CD4-positive, alpha-beta memory T cell (primary cell): Measurements from ENCODE around the gene DDX23. TPM values are rescaled to one million over a fixed set of nuclear protein-coding genes. Genes with fewer than 3 reads are reported as not detected.
"Not testable (repeated sequence)": the region's sequence is repeated elsewhere in the genome, so short reads cannot be mapped to it uniquely, and the experiment has no call there.

Source experiments
- CTCF ChIA-PET: fragments of 350-600 bp; sonication (Branson Sonifier 250); formaldehyde crosslinking; loops from one replicate; lab custom pipeline; 2021; ENCODE audit warnings: inconsistent platforms; ENCODE audit not compliant: partially characterized antibody; lab: Charles Lee
- POLR2A ChIA-PET: fragments of 350-600 bp; sonication (Branson Sonifier 250); formaldehyde crosslinking; loops from one replicate; lab custom pipeline; 2021; ENCODE audit not compliant: partially characterized antibody; lab: Charles Lee
- DNase-seq, 5 donors: peaks; one replicate each; pipeline versions ENCODE4 v3.0.0 to v3.0.0-alpha.2; 2020 to 2022; ENCODE audit warnings: mixed read lengths in 1 of 5
- H3K27ac ChIP-seq: one replicate; pipeline ENCODE4 v1.7.0; 2013; ENCODE audit warnings: low read depth, low read length
- H3K27me3 ChIP-seq: 2 replicates; pipeline ENCODE4 v1.7.0; 2013; ENCODE audit warnings: mild to moderate bottlenecking, low read length, moderate library complexity; ENCODE audit not compliant: insufficient read depth
- H3K36me3 ChIP-seq: 2 replicates; pipeline ENCODE4 v1.7.0; 2013; ENCODE audit warnings: mild to moderate bottlenecking, low read length, moderate library complexity; ENCODE audit not compliant: insufficient read depth
- H3K4me1 ChIP-seq: 2 replicates; pipeline ENCODE4 v1.7.0; 2013; ENCODE audit warnings: mild to moderate bottlenecking, low read length, moderate library complexity; ENCODE audit not compliant: insufficient read depth
- H3K4me3 ChIP-seq, 2 donors: one replicate each; pipeline ENCODE4 v1.7.0; 2013; ENCODE audit warnings: low read length in 2 of 2, mild to moderate bottlenecking in 1 of 2
- H3K9me3 ChIP-seq, 2 donors: one replicate each; pipeline ENCODE4 v1.7.0; 2013; ENCODE audit warnings: low read length in 2 of 2, control low read depth in 1 of 2; ENCODE audit not compliant: control insufficient read depth in 1 of 2
- H3K27ac Mint-ChIP-seq, 7 donors: one replicate each; pipeline ENCODE4 v1.8.0; 2020 to 2021; ENCODE audit warnings: mixed read lengths in 7 of 7, mild to moderate bottlenecking in 6 of 7, inconsistent platforms in 3 of 7, moderate library complexity in 3 of 7
- H3K27me3 Mint-ChIP-seq, 2 donors: one replicate each; pipeline ENCODE4 v1.8.0; 2020 to 2021; ENCODE audit warnings: mixed read lengths in 2 of 2
- H3K36me3 Mint-ChIP-seq, 2 donors: one replicate each; pipeline ENCODE4 v1.8.0; 2020 to 2021; ENCODE audit warnings: mixed read lengths in 2 of 2, inconsistent platforms in 1 of 2, mild to moderate bottlenecking in 1 of 2
- H3K4me1 Mint-ChIP-seq, 4 donors: one replicate each; pipeline ENCODE4 v1.8.0; 2020 to 2021; ENCODE audit warnings: mixed read lengths in 4 of 4, mild to moderate bottlenecking in 1 of 4
- H3K4me3 Mint-ChIP-seq, 8 donors: one replicate each; pipeline ENCODE4 v1.8.0; 2020 to 2021; ENCODE audit warnings: mixed read lengths in 8 of 8, mild to moderate bottlenecking in 7 of 8, moderate library complexity in 6 of 8, inconsistent platforms in 3 of 8
- H3K9me3 Mint-ChIP-seq, 8 donors: one replicate each; pipeline ENCODE4 v1.8.0; 2020 to 2021; ENCODE audit warnings: mixed read lengths in 8 of 8, mild to moderate bottlenecking in 5 of 8, inconsistent platforms in 3 of 8, moderate library complexity in 1 of 8
- intact Hi-C: fragments of 100-400 bp; cut with micrococcal nuclease; formaldehyde crosslinking; loops from one replicate; pipeline ENCODE4 v1.15.1; 2023
- polyA plus RNA-seq, 2 donors: library from polyadenylated mRNA; unstranded; fragments of 300-500 nt; fragmentation: Illumina TruSeq; gene quantifications; one replicate each; pipeline ENCODE4 v1.2.3, GENCODE V29; 2021
- total RNA-seq, 2 experiments: library from RNA; stranded (reverse); gene quantifications; one replicate each; pipeline ENCODE4 v1.2.3, GENCODE V29; 2021

DDX23 gene
- total and polyA plus RNA-seq, 4 experiments from 2014 or later, result 14.3 to 158 (median 106) TPM

DNA sequence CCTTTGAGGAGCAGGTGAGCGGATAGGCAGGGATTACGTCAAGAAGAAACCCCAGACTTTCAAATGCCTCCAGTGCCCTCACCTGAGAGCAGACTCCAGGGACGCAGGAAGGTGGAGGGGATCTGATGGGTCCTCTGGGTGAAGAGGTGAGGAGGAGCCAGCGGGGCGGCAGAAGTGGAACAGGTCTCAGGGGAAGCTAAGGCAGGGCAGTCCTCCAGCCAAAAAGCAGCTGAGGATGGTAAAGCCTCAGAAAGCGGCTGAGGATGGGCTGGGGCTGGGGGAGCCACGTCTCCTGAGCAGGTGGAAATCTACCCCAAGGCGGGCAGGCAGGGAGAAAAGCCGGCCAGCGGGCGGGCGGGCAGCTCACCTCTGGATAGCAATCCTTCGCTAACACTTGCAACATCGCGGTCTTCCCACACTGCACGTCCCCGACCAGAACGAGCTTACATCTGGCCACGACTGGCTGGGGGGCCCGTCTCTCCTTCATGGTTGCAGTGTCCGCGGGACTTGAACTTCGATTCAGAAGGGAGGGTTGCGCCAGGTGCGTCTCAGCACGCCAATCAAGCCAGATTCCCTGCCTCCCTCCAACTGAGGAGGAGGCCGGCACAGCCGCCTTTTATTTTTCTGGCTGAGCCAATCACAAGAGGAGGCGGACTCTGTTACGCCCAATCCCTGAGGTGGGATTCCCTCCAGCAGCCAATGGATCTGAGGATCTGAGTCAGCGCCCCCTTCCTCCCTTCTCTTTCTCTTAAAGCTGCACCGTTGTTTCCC lies 13.5 kb upstream of the DDX23 start, which contains the start of gene RND1:
RND1 (minus strand) TSS at position 590 of the 771 bp plus-strand sequence; CDS start at position 487, 103 bp downstream.
- Histone ChIP-seq H3K27ac (peak within 1 kb of the TSS; percentile 62), H3K4me1 (peaks cover 21% of the 10 kb centered on the region), H3K27me3 (peaks cover 11% of the 10 kb centered on the region), H3K4me3 (peak within 1 kb of the TSS; percentile 49 to 62), H3K36me3 (no peaks in the 10 kb centered on the region), H3K9me3 (no peaks in the 10 kb centered on the region)
- DNase-seq, result peak; percentile 85 to 95 (median 87)
- intact Hi-C loops, result loop anchor here (1.0 kb wide), 1 partner anchor 12 kb away; no protein-coding TSS in a partner anchor
- POLR2A ChIA-PET, result interaction anchor here (0.6 to 3.8 kb wide), 24 partner anchors 8 to 458 kb away, joined by 3 to 82 read pairs (median 5); partner anchors contain the start of genes ARF3, DDX23, FKBP11 and TROAP
- CTCF ChIA-PET, result interaction anchor here (0.8 to 11.7 kb wide), 11 partner anchors 9 to 71 kb away, joined by 3 to 62 read pairs (median 5); partner anchors contain the start of genes CACNB3, DDX23 and FKBP11
- peaks cover 11 to 16% of the 10 kb centered on the region in 2 donors for H3K27me3 Mint-ChIP-seq
- H3K27ac Mint-ChIP-seq, result peak within 1 kb of the TSS; percentile 80 to 95 (median 88)
- peaks cover 3 to 5% of the 10 kb centered on the region in 2 donors for H3K36me3 Mint-ChIP-seq
- H3K9me3 Mint-ChIP-seq, result no peaks in the 10 kb centered on the region
- peaks cover 17 to 30% (median 23%) of the 10 kb centered on the region in 4 donors for H3K4me1 Mint-ChIP-seq
- peak within 1 kb of the TSS; percentile 90 to 95 (median 92) for H3K4me3 Mint-ChIP-seq

DNA sequence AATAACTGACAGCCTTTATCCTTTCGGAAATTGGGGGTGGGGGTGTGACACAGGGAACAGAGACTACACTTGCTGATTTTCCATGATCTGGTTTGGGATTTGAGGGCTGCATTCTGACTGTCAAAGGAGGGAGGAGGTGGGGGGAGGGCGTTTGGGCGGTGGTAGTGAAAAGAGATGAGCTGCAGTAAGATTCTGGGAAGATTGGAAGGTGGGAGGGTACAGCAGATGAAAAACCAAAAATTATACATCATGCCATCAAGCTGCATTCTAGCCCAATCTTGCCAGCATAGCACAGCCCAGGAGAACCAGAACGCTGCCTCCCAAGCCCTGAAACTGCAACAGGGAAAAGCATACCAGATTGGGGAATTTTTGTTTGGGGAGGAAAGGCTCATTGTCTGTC lies 11.3 kb upstream of the DDX23 start:
- POLR2A ChIA-PET, result interaction anchor here (1.5 kb wide), 1 partner anchor 10 kb away, joined by 6 read pairs; no protein-coding TSS in a partner anchor
- peaks cover 17 to 30% (median 23%) of the 10 kb centered on the region in 4 donors for H3K4me1 Mint-ChIP-seq
- peaks cover 11 to 16% of the 10 kb centered on the region in 2 donors for H3K27me3 Mint-ChIP-seq
- H3K4me3 Mint-ChIP-seq, result peak overlapping the region in 1 of 8 donors; percentile 20
- H3K36me3 Mint-ChIP-seq, result peaks cover 3 to 5% of the 10 kb centered on the region in 2 donors
- no peak overlapping the region for H3K27ac ChIP-seq
- H3K27ac Mint-ChIP-seq, result peak overlapping the region in 1 of 7 donors; percentile 8
- peaks cover 21% of the 10 kb centered on the region for H3K4me1 ChIP-seq
- no peak for DNase-seq
- H3K9me3 ChIP-seq, result no peaks in the 10 kb centered on the region
- no peaks in the 10 kb centered on the region for H3K9me3 Mint-ChIP-seq
- peaks cover 11% of the 10 kb centered on the region for H3K27me3 ChIP-seq
- CTCF ChIA-PET, result interaction anchor here (1.2 to 5.7 kb wide), 2 partner anchors 11 to 73 kb away, joined by 3 to 57 read pairs; partner anchors contain the start of gene DDX23
- no peaks in the 10 kb centered on the region for H3K36me3 ChIP-seq
- H3K4me3 ChIP-seq, result no peak overlapping the region
- intact Hi-C loops, result no loop called here

DNA sequence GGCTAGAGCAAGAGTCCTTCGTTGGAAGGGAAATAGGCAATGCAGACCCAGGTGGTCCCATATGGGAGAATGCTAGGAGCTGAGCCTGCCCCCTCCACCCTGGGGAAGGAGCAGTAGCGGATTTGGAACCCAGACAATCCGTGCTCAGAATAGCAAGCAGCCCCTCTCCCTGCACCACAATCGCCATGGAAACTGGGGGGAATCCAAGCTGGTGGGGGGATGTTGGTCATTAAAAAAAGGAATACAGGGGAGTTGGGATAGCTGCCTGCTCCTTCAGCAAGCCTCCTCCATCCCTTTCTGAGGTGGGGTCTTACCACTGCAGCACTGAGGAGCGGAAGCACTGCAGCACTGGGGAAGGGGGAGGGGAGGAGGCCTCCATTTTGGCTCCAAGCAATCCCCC lies 10.8 kb upstream of the DDX23 start:
- H3K27me3 ChIP-seq, result peaks cover 11% of the 10 kb centered on the region
- Mint-ChIP-seq H3K9me3 (no peaks in the 10 kb centered on the region), H3K4me1 (peaks cover 17 to 30% (median 23%) of the 10 kb centered on the region in 4 donors), H3K27ac (no peak overlapping the region), H3K4me3 (no peak overlapping the region), H3K27me3 (peaks cover 11 to 16% of the 10 kb centered on the region in 2 donors), H3K36me3 (peaks cover 3 to 5% of the 10 kb centered on the region in 2 donors)
- H3K4me3 ChIP-seq, result no peak overlapping the region
- H3K9me3 ChIP-seq, result no peaks in the 10 kb centered on the region
- H3K36me3 ChIP-seq, result no peaks in the 10 kb centered on the region
- ChIA-PET CTCF (interaction anchor here (0.5 to 5.7 kb wide), 3 partner anchors 10 to 162 kb away, joined by 3 to 57 read pairs (median 3); partner anchors contain the start of gene DDX23), POLR2A (interaction anchor here (1.5 kb wide), 1 partner anchor 10 kb away, joined by 6 read pairs; no protein-coding TSS in a partner anchor)
- intact Hi-C loops, result no loop called here
- H3K4me1 ChIP-seq, result peaks cover 21% of the 10 kb centered on the region
- no peak for DNase-seq
- no peak overlapping the region for H3K27ac ChIP-seq

DNA sequence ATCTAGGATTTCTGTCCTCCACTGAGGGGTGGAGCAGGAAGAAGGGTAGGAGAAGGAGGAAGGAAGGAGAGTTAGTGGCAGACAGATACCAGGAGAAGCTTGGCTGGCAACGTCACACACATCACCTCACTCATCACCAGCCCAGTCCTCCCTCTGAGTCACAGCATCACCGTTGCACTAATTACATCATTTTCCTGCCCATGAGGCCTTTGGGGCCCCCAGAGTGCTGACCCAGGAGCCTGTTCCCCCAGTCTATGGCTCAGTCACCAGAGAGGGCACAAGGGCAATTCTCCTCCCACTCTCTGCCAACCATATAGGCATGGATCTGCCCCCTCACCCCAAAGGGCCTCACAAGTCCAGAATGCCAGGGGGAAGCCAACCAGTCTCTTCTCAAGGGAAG lies 9.1 kb upstream of the DDX23 start:
- H3K27ac Mint-ChIP-seq, result no peak overlapping the region
- H3K4me1 Mint-ChIP-seq, result peaks cover 16 to 28% (median 22%) of the 10 kb centered on the region in 4 donors
- H3K4me1 ChIP-seq, result peaks cover 19% of the 10 kb centered on the region
- DNase-seq, result no peak
- H3K27me3 Mint-ChIP-seq, result peaks cover 11 to 16% of the 10 kb centered on the region in 2 donors
- H3K9me3 ChIP-seq, result no peaks in the 10 kb centered on the region
- H3K27ac ChIP-seq, result no peak overlapping the region
- H3K4me3 Mint-ChIP-seq, result no peak overlapping the region
- no peak overlapping the region for H3K4me3 ChIP-seq
- H3K36me3 ChIP-seq, result no peaks in the 10 kb centered on the region
- no peaks in the 10 kb centered on the region for H3K9me3 Mint-ChIP-seq
- peaks cover 3 to 5% of the 10 kb centered on the region in 2 donors for H3K36me3 Mint-ChIP-seq
- POLR2A ChIA-PET, result interaction anchor here (2.2 kb wide), 1 partner anchor 9 kb away, joined by 8 read pairs; the partner anchor contains the start of gene DDX23
- intact Hi-C loops, result no loop called here
- H3K27me3 ChIP-seq, result peaks cover 11% of the 10 kb centered on the region
- CTCF ChIA-PET, result interaction anchor here (0.6 to 13.4 kb wide), 4 partner anchors 8 to 117 kb away, joined by 4 to 247 read pairs (median 32); partner anchors contain the start of genes DDX23 and WNT1

DNA sequence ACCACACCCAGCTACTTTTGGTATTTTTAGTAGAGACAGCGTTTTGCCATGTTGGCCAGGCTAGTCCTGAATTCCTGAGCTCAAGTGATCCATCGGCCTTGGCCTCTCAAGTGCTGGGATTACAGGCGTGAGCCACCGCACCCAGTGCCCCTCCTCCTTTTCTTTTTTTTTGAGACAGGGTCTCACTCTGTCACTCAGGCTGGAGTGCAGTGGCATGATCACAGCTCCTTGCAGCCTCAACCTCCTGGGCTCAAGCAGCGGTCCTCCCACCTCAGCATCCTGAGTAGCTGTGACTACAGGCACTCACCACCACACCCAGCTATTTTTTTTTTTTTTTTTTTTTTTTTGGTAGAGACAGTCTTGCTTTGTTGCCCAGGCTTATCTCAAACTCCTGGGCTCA lies 8.3 kb upstream of the DDX23 start:
- H3K4me3 Mint-ChIP-seq, H3K4me3 ChIP-seq, H3K27ac ChIP-seq, intact Hi-C loops, H3K9me3 Mint-ChIP-seq, H3K9me3 ChIP-seq, H3K27ac Mint-ChIP-seq, H3K36me3 Mint-ChIP-seq, H3K36me3 ChIP-seq, DNase-seq: not testable (repeated sequence)
- peaks cover 11 to 16% of the 10 kb centered on the region in 2 donors for H3K27me3 Mint-ChIP-seq
- POLR2A ChIA-PET, result interaction anchor here (2.2 kb wide), 1 partner anchor 8 kb away, joined by 8 read pairs; the partner anchor contains the start of gene DDX23
- Histone ChIP-seq H3K4me1 (peaks cover 16% of the 10 kb centered on the region), H3K27me3 (peaks cover 11% of the 10 kb centered on the region)
- CTCF ChIA-PET, result interaction anchor here (1.1 to 13.4 kb wide), 3 partner anchors 28 to 118 kb away, joined by 4 to 247 read pairs (median 7); partner anchors contain the start of gene WNT1
- peaks cover 11 to 19% (median 15%) of the 10 kb centered on the region in 4 donors for H3K4me1 Mint-ChIP-seq

DNA sequence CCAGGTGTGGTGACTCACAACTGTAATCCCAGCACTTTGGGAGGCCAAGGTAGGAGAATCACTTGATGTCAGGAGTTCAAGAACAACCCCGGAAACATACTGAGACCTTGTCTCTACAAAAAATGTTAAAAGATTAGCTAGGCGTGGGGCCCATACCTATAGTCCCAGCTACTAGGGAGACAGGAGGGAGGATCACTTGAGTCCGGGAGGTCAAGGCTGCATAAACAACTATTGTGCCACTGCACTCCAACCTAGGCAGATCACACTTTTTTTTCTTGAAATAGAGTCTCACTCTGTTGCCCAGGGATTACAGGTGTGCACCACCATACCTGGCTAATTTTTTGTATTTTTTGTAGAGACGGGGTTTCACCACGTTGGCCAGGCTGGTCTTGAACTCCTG lies 7.6 kb upstream of the DDX23 start:
- Histone ChIP-seq H3K36me3 (no peaks in the 10 kb centered on the region), H3K27ac (no peak overlapping the region), H3K27me3 (peaks cover 11% of the 10 kb centered on the region), H3K9me3 (no peaks in the 10 kb centered on the region), H3K4me1 (peaks cover 9% of the 10 kb centered on the region), H3K4me3 (no peak overlapping the region)
- DNase-seq, result no peak
- Mint-ChIP-seq H3K36me3 (peaks cover 0 to 3% of the 10 kb centered on the region in 2 donors), H3K27ac (peak overlapping the region in 1 of 7 donors; percentile 13), H3K9me3 (no peaks in the 10 kb centered on the region), H3K4me1 (peaks cover 5 to 13% (median 9%) of the 10 kb centered on the region in 4 donors), H3K27me3 (peaks cover 11 to 16% of the 10 kb centered on the region in 2 donors), H3K4me3 (no peak overlapping the region)
- ChIA-PET CTCF (interaction anchor here (1.0 to 13.4 kb wide), 4 partner anchors 28 to 128 kb away, joined by 4 to 247 read pairs (median 6); partner anchors contain the start of gene WNT1), POLR2A (interaction anchor here (2.2 kb wide), 1 partner anchor 7 kb away, joined by 8 read pairs; the partner anchor contains the start of gene DDX23)
- intact Hi-C loops, result no loop called here
